H1 (cell line): ENCODE results near the gene SHISA6. TPM values are rescaled to one million over a fixed set of nuclear protein-coding genes. Genes with fewer than 3 reads are reported as not detected.
A peak's percentile ranks its signal among the peaks of the same experiment; 100 is the strongest.

ENCODE experiments used
- CTCF ChIA-PET: fragments of 300-600 bp; sonication (Branson Sonifier 250); formaldehyde crosslinking; loops from one replicate; lab custom pipeline; 2021; ENCODE audit not compliant: partially characterized antibody; lab: Charles Lee
- POLR2A ChIA-PET: fragments of 300-600 bp; sonication (Branson Sonifier 250); formaldehyde crosslinking; loops from one replicate; lab custom pipeline; 2021; ENCODE audit warnings: inconsistent platforms; ENCODE audit not compliant: partially characterized antibody; lab: Charles Lee
- DNase-seq, 2 experiments: peaks; one replicate each; pipeline versions ENCODE4 v3.0.0 to v3.0.0-alpha.2; 2010 to 2022; ENCODE audit warnings: low spot score in 2 of 2, low read depth in 1 of 2, mixed read lengths in 1 of 2
- FAIRE-seq: peaks from 2 replicates; lab custom pipeline; 2011; peaks lifted over from hg19 to GRCh38; lab: Jason Lieb, UNC
- H2AFZ ChIP-seq: 2 replicates; pipeline ENCODE4 v1.8.1; 2012; ENCODE audit warnings: low read length, inconsistent platforms
- H2AK5ac ChIP-seq: 2 replicates; pipeline ENCODE4 v1.6.1; 2013; ENCODE audit warnings: low read depth, low read length
- H2BK120ac ChIP-seq: replicated peaks from 2 replicates; pipeline ENCODE3; 2013; ENCODE audit warnings: low read depth, low read length, inconsistent platforms
- H2BK12ac ChIP-seq: 2 replicates; pipeline ENCODE4 v1.6.1; 2013; ENCODE audit warnings: low read depth, low read length
- H2BK15ac ChIP-seq: 2 replicates; pipeline ENCODE4 v1.6.1; 2013; ENCODE audit warnings: low read length
- H2BK20ac ChIP-seq: 2 replicates; pipeline ENCODE4 v1.6.1; 2013; ENCODE audit warnings: low read length
- H2BK5ac ChIP-seq: 2 replicates; pipeline ENCODE4 v1.6.1; 2013; ENCODE audit warnings: low read depth, low read length
- H3K14ac ChIP-seq: 2 replicates; pipeline ENCODE4 v1.6.1; 2013; ENCODE audit warnings: inconsistent platforms; ENCODE audit not compliant: insufficient read length
- H3K18ac ChIP-seq: 2 replicates; pipeline ENCODE4 v1.6.1; 2013; ENCODE audit warnings: low read length; ENCODE audit errors: extremely low read depth
- H3K23ac ChIP-seq: 2 replicates; pipeline ENCODE4 v1.6.1; 2013; ENCODE audit warnings: inconsistent platforms; ENCODE audit not compliant: insufficient read length
- H3K23me2 ChIP-seq: 2 replicates; pipeline ENCODE4 v1.6.1; 2013; ENCODE audit warnings: low read depth, low read length
- H3K27ac ChIP-seq: 2 replicates; pipeline ENCODE4 v1.6.1; 2011; ENCODE audit warnings: low read depth, low read length, inconsistent platforms
- H3K27me3 ChIP-seq, 4 experiments: replicated peaks in 1 of 4; 1 replicate in 1 of 4; 2 replicates in 3 of 4; pipeline versions ENCODE4 v1.6.1 to v1.8.1; 2011 to 2013; ENCODE audit warnings: low read length in 3 of 4, mild to moderate bottlenecking in 3 of 4, inconsistent platforms in 2 of 4, mixed read lengths in 2 of 4, moderate library complexity in 1 of 4; ENCODE audit not compliant: control insufficient read depth in 3 of 4, insufficient read depth in 3 of 4; ENCODE audit errors: extremely low read depth in 1 of 4
- H3K36me3 ChIP-seq, 4 experiments: 2 replicates each; pipeline versions ENCODE4 v1.6.1 to v1.8.1; 2011 to 2013; ENCODE audit warnings: mild to moderate bottlenecking in 4 of 4, low read length in 3 of 4, moderate library complexity in 2 of 4, control low read depth in 1 of 4, inconsistent platforms in 1 of 4; ENCODE audit not compliant: insufficient read depth in 4 of 4, control insufficient read depth in 2 of 4
- H3K4ac ChIP-seq: replicated peaks from 2 replicates; pipeline ENCODE3; 2013; ENCODE audit warnings: low read length, low read depth, mixed read lengths, inconsistent platforms; ENCODE audit not compliant: insufficient read length
- H3K4me1 ChIP-seq, 4 experiments: replicated peaks in 1 of 4; 1 replicate in 1 of 4; 2 replicates in 3 of 4; pipeline versions ENCODE4 v1.6.1 to v1.8.1; 2011 to 2013; ENCODE audit warnings: low read length in 3 of 4, inconsistent platforms in 2 of 4, mixed read lengths in 1 of 4; ENCODE audit not compliant: insufficient read depth in 4 of 4, control insufficient read depth in 3 of 4
- H3K4me2 ChIP-seq, 2 experiments: 2 replicates each; pipeline versions ENCODE4 v1.6.1 to v1.8.1; 2011 to 2013; ENCODE audit warnings: low read depth in 2 of 2, low read length in 2 of 2, control low read depth in 1 of 2, inconsistent platforms in 1 of 2, mild to moderate bottlenecking in 1 of 2; ENCODE audit not compliant: insufficient read depth in 1 of 2
- H3K4me3 ChIP-seq, 4 experiments: fragments of 200-600, 300-600 bp in 1 of 4; sonication (generic), shearing (Covaris generic), sonication (Bioruptor Twin) in 1 of 4; 2 replicates each; pipeline versions ENCODE4 v1.5.1 to v1.8.1; 2011 to 2016; ENCODE audit warnings: low read length in 4 of 4, low read depth in 3 of 4, control low read depth in 2 of 4, inconsistent platforms in 2 of 4, mild to moderate bottlenecking in 2 of 4, mixed read lengths in 1 of 4, moderate library complexity in 1 of 4; ENCODE audit not compliant: insufficient read depth in 2 of 4; ENCODE audit errors: extremely low read depth in 1 of 4
- H3K56ac ChIP-seq: replicated peaks from 2 replicates; pipeline ENCODE3; 2013; ENCODE audit warnings: low read depth, mild to moderate bottlenecking, mixed read lengths, low read length, inconsistent platforms; ENCODE audit not compliant: insufficient read length
- H3K79me1 ChIP-seq: 2 replicates; pipeline ENCODE4 v1.6.1; 2013; ENCODE audit warnings: low read depth, low read length, control low read depth
- H3K79me2 ChIP-seq, 2 experiments: 2 replicates each; pipeline versions ENCODE4 v1.6.1 to v1.8.1; 2012 to 2013; ENCODE audit warnings: low read length in 2 of 2, mild to moderate bottlenecking in 2 of 2, inconsistent platforms in 1 of 2; ENCODE audit not compliant: insufficient read depth in 2 of 2, control insufficient read depth in 1 of 2
- H3K9ac ChIP-seq, 4 experiments: replicated peaks in 1 of 4; 1 replicate in 1 of 4; 2 replicates in 3 of 4; pipeline versions ENCODE4 v1.6.1 to v1.8.1; 2011 to 2013; ENCODE audit warnings: low read depth in 3 of 4, low read length in 3 of 4, control low read depth in 2 of 4, mild to moderate bottlenecking in 2 of 4, moderate library complexity in 2 of 4, inconsistent platforms in 1 of 4; ENCODE audit errors: extremely low read depth in 1 of 4
- H3K9me3 ChIP-seq, 2 experiments: 2 replicates each; pipeline versions ENCODE4 v1.6.1 to v1.8.1; 2012 to 2013; ENCODE audit warnings: mild to moderate bottlenecking in 2 of 2, moderate library complexity in 2 of 2, control low read depth in 1 of 2, inconsistent platforms in 1 of 2, low read depth in 1 of 2, low read length in 1 of 2, mixed read lengths in 1 of 2; ENCODE audit not compliant: insufficient read depth in 2 of 2
- H4K20me1 ChIP-seq, 2 experiments: replicated peaks in 1 of 2; 2 replicates each; pipeline versions ENCODE3 to v1.8.1; 2011 to 2013; ENCODE audit warnings: inconsistent platforms in 2 of 2, low read length in 2 of 2, mild to moderate bottlenecking in 1 of 2; ENCODE audit not compliant: insufficient read depth in 2 of 2, control insufficient read depth in 1 of 2
- H4K5ac ChIP-seq: 2 replicates; pipeline ENCODE4 v1.6.1; 2013; ENCODE audit warnings: low read length, low read depth, mixed read lengths, inconsistent platforms; ENCODE audit not compliant: insufficient read length
- H4K8ac ChIP-seq: 2 replicates; pipeline ENCODE4 v1.8.0; 2013; ENCODE audit warnings: mild to moderate bottlenecking, moderate library complexity, low read length, inconsistent platforms; ENCODE audit not compliant: insufficient read depth; ENCODE audit errors: extremely low read depth
- H4K91ac ChIP-seq: replicated peaks from 2 replicates; pipeline ENCODE3; 2013; ENCODE audit warnings: low read length, mixed read lengths, inconsistent platforms; ENCODE audit not compliant: insufficient read length
- CHD1 ChIP-seq: IDR thresholded peaks from 2 replicates; pipeline ENCODE4 v1.6.1; 2012; ENCODE audit warnings: low read depth, low read length, improper control_type of control experiment
- GTF2F1 ChIP-seq: IDR thresholded peaks from 2 replicates; pipeline ENCODE4 v1.6.1; 2012; ENCODE audit warnings: low read depth, low read length, improper control_type of control experiment, borderline replicate concordance
- WGBS, 2 experiments: shearing (Covaris generic) in 1 of 2; methylation state at CpG; one replicate each; pipeline versions ENCODE4 v1.1.6 to v1.1.7; 2013 to 2015; ENCODE audit warnings: low lambda C conversion rate in 2 of 2, mixed read lengths in 2 of 2, inconsistent platforms in 1 of 2, low coverage in 1 of 2, missing lambda C conversion rate in 1 of 2; ENCODE audit not compliant: insufficient replicate concordance in 2 of 2, insufficient coverage in 1 of 2, insufficient read length in 1 of 2; ENCODE audit errors: extremely low coverage in 1 of 2, missing lambda C conversion rate in 1 of 2; 5-methylcytosine and 5-hydroxymethylcytosine counted together
- polyA plus RNA-seq, 7 experiments: library from polyadenylated mRNA; depleted of rRNA in 3 of 7; stranded (reverse) in 5 of 7; unstranded in 2 of 7; fragments of >200 nt in 5 of 7; fragments of 200-250 nt in 2 of 7; gene quantifications; 1 replicate in 5 of 7; 2 replicates in 1 of 7; 4 replicates in 1 of 7; pipeline versions ENCODE4 v1.2.1 to v1.2.3, GENCODE V29; 2011 to 2013; ENCODE audit warnings: missing spikeins in 2 of 7, mixed read lengths in 2 of 7
- total RNA-seq: library from RNA; stranded (reverse); fragmentation: NEBNext Ultra II Directional; extraction: Animal tissue kit (Norgen Biotek cat#: 25700); gene quantifications from 2 replicates; pipeline ENCODE4 v1.2.1, GENCODE V29; 2021

The SHISA6 gene
- total and polyA plus RNA-seq, 2 of the 8 experiments (the other 6 are each of a cell fraction or from before 2014, with no cell fraction given): 2.9 to 4.8 TPM

DNA sequence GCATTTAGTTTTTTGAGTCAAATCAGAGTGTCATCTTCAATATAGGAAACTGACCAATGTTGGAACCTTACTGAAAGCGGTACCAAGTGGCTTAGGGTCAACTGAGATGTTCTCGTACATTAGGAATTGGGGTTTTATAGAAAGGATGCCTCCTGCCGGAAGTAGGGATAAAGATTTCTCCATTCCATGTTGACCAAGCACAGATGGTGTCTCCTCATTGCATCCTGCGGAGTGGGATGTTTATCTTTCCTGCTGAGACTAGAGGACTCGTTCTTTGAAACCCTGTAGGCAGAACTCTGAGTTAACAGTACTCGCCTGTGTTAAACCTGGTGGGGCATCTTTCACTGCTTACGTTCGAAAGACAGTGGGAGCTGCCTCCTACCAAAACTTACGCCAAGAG lies 1.4 kb downstream of the SHISA6 start:
- H2BK15ac ChIP-seq: no peak overlapping the region
- H2BK5ac ChIP-seq: no peak overlapping the region
- no peak overlapping the region for H3K23ac ChIP-seq
- no peaks in the 10 kb centered on the region for H3K79me2 ChIP-seq
- no peak overlapping the region for H2AK5ac ChIP-seq
- H3K9me3 ChIP-seq: no peaks in the 10 kb centered on the region
- no peak overlapping the region for H3K14ac ChIP-seq
- no peak for TF ChIP-seq CHD1
- no peak for TF ChIP-seq GTF2F1
- FAIRE-seq (no peak), DNase-seq (no peak)
- peaks cover 7% of the 10 kb centered on the region; the same call in 1 of the 2 replicates for H3K23me2 ChIP-seq
- no peak overlapping the region for H4K8ac ChIP-seq
- no peak overlapping the region for H3K18ac ChIP-seq
- no peak overlapping the region for H2BK12ac ChIP-seq
- POLR2A ChIA-PET: interaction anchor here (0.6 to 1.2 kb wide), 2 partner anchors 9 to 674 kb away, joined by 3 read pairs; no protein-coding TSS in a partner anchor
- no peak overlapping the region for H4K91ac ChIP-seq
- H3K9ac ChIP-seq: no peak overlapping the region
- no peaks in the 10 kb centered on the region for H3K36me3 ChIP-seq
- H2BK20ac ChIP-seq: no peak overlapping the region
- H3K27ac ChIP-seq: no peak overlapping the region
- H3K79me1 ChIP-seq: no peaks in the 10 kb centered on the region; the same call in 1 of the 2 replicates
- 74% methylated on average over 9 of the region's 9 CpGs; no CpG with 5 or more reads in 1 of the 2 experiments for WGBS, 2 experiments
- H3K56ac ChIP-seq: no peak overlapping the region
- H3K4me3 ChIP-seq: peak overlapping the region in 1 of 4 experiments; percentile 59; a peak in 3 of 8 replicates
- CTCF ChIA-PET: interaction anchor here (0.9 to 1.1 kb wide), 2 partner anchors 55 to 359 kb away, joined by 3 read pairs; no protein-coding TSS in a partner anchor
- H3K4ac ChIP-seq: no peak overlapping the region
- peak overlapping the region; percentile 83 to 93 for H3K4me2 ChIP-seq
- H2AFZ ChIP-seq: no peak overlapping the region
- H2BK120ac ChIP-seq: no peak overlapping the region
- peaks cover 3 to 4% of the 10 kb centered on the region in 2 experiments for H4K20me1 ChIP-seq
- no peak overlapping the region for H4K5ac ChIP-seq
- H3K27me3 ChIP-seq: peaks cover 19 to 60% (median 45%) of the 10 kb centered on the region in 4 experiments
- peaks cover 7 to 19% (median 10%) of the 10 kb centered on the region in 4 experiments for H3K4me1 ChIP-seq
